Muscle layer of colon (tissue), 2 donors: ENCODE data around the gene HOXC9.

Source experiments
- H3K27ac ChIP-seq: one replicate; pipeline ENCODE4 v1.7.0; 2013; ENCODE audit warnings: low read depth, mild to moderate bottlenecking, low read length, moderate library complexity
- H3K27me3 ChIP-seq, 2 donors: one replicate each; pipeline ENCODE4 v1.7.0; 2013; ENCODE audit warnings: low read length in 2 of 2, mild to moderate bottlenecking in 2 of 2; ENCODE audit not compliant: insufficient read depth in 2 of 2, control insufficient read depth in 1 of 2
- H3K36me3 ChIP-seq: one replicate; pipeline ENCODE4 v1.7.0; 2013; ENCODE audit warnings: mild to moderate bottlenecking, low read length; ENCODE audit not compliant: insufficient read depth
- H3K4me1 ChIP-seq: one replicate; pipeline ENCODE4 v1.7.0; 2013; ENCODE audit warnings: mild to moderate bottlenecking, low read length; ENCODE audit not compliant: insufficient read depth
- H3K4me3 ChIP-seq, 2 donors: one replicate each; pipeline ENCODE4 v1.7.0; 2013; ENCODE audit warnings: low read length in 2 of 2, low read depth in 1 of 2, mild to moderate bottlenecking in 1 of 2, moderate library complexity in 1 of 2
- H3K9ac ChIP-seq: one replicate; pipeline ENCODE4 v1.7.0; 2013; ENCODE audit warnings: low read length
- H3K9me3 ChIP-seq: one replicate; pipeline ENCODE4 v1.7.0; 2013; ENCODE audit warnings: mild to moderate bottlenecking, low read length
- donor health status: abdominal sarcoma.
- donor health status: Adenocarcinoma of cecum.

HOXC9 gene

DNA sequence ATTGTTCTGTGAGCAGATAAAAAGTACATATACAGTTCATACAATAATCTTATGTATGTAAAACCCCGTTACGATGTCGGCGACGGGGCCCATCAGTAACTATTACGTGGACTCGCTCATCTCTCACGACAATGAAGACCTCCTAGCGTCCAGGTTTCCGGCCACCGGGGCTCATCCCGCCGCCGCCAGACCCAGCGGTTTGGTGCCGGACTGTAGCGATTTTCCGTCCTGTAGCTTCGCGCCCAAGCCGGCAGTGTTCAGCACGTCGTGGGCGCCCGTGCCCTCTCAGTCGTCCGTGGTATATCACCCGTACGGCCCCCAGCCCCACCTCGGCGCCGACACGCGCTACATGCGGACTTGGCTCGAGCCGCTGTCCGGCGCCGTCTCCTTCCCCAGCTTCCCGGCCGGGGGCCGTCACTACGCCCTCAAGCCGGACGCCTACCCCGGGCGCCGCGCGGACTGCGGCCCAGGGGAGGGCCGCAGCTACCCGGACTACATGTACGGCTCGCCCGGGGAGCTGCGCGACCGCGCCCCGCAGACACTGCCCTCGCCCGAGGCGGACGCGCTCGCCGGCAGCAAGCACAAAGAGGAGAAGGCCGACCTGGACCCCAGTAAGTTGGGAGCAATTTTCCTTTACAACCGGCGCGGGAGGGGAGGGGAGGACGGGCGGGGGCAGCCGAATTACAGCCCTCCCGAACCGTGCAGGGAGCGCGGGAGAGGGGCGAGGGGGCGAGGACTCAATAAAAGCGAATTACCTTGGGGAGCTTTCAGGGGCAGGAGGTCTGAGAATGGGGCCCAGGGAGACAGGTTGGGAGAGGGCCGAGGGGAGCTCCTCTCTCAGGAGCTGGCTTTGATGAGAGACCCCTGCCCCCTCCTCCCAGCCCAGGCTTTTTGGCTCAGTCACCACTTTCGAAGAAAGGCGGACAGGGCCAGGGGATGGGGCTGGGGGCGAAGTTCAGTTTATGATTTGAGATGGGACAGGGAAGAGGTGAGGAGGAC is at the start of gene HOXC9:
TSS of gene HOXC9 (plus strand) at position 46 of the 999 bp plus-strand sequence. CDS start at position 74, 28 bp downstream.
- H3K36me3 ChIP-seq: no peaks in the 10 kb centered on the region
- H3K4me1 ChIP-seq: peaks cover 15% of the 10 kb centered on the region
- H3K27me3 ChIP-seq: peaks cover 50 to 95% of the 10 kb centered on the region in 2 donors
- H3K9ac ChIP-seq: no peak within 1 kb of the TSS
- peak within 1 kb of the TSS; percentile 4 for H3K27ac ChIP-seq
- H3K9me3 ChIP-seq: no peaks in the 10 kb centered on the region
- H3K4me3 ChIP-seq: peak within 1 kb of the TSS; percentile 45 to 56

DNA sequence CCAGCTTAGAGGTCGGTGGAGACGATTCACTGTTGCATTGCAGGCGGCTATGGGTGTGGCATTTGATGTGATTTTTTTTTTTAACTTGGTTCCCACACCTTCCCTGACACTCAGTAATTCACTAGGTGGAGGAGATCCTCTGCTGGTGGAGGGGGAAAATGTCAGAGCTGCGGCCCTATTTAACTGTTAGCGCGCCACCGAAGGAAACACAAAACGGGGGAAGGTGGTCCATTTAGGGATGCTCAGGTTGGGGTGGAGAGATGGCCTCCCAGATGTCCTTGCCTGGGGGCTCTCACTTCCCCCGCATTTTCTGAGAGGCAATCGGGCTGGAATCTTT is 49.6 kb upstream of the HOXC9 start:
- no peak overlapping the region for H3K4me3 ChIP-seq
- H3K36me3 ChIP-seq: no peaks in the 10 kb centered on the region
- no peak overlapping the region for H3K27ac ChIP-seq
- H3K9ac ChIP-seq: no peak overlapping the region
- no peaks in the 10 kb centered on the region for H3K9me3 ChIP-seq
- peaks cover 6% of the 10 kb centered on the region for H3K4me1 ChIP-seq
- peaks cover 90 to 100% of the 10 kb centered on the region in 2 donors for H3K27me3 ChIP-seq

DNA sequence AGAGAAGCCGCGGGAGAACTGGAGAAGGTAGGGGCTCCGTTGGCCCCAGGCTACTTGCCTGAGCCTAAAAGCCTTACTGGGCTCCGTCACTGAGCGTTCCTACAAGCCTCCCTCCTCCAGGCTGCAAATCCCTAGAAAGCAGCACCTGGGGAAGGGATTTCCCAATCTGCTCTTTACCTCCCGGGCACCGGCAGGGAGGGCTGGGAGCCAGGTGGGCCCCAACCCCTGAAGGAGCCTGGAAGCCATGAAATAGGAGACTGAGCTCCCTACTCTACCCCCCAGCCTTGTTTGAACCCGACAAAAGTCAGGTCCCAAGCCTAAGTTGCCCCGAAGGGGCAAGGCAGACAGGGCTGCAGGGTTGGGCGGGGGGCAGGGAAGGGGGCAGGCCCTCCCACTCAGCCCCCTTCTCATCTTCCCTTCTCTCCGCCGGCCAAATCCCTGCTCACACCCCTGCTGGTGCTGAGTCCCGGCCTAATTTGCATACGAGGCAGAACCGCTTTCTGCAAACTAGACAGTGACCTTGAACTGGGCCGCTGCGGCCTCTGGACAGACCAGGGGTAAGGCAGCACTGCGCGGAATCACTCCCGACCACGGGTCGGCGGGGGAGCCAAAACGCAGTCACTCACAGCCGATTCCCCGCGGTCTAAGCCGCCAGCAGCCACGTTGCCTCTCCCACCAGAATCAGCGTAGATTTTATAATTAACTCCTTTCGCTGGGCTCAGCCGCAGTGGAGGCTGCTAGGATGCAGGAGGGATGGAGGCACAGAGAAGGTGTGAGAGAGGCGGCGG is 49.0 kb upstream of the HOXC9 start:
- Histone ChIP-seq H3K4me1 (peaks cover 6% of the 10 kb centered on the region), H3K36me3 (no peaks in the 10 kb centered on the region), H3K4me3 (no peak overlapping the region), H3K9ac (no peak overlapping the region), H3K27ac (no peak overlapping the region), H3K27me3 (peaks cover 90 to 100% of the 10 kb centered on the region in 2 donors), H3K9me3 (no peaks in the 10 kb centered on the region)

DNA sequence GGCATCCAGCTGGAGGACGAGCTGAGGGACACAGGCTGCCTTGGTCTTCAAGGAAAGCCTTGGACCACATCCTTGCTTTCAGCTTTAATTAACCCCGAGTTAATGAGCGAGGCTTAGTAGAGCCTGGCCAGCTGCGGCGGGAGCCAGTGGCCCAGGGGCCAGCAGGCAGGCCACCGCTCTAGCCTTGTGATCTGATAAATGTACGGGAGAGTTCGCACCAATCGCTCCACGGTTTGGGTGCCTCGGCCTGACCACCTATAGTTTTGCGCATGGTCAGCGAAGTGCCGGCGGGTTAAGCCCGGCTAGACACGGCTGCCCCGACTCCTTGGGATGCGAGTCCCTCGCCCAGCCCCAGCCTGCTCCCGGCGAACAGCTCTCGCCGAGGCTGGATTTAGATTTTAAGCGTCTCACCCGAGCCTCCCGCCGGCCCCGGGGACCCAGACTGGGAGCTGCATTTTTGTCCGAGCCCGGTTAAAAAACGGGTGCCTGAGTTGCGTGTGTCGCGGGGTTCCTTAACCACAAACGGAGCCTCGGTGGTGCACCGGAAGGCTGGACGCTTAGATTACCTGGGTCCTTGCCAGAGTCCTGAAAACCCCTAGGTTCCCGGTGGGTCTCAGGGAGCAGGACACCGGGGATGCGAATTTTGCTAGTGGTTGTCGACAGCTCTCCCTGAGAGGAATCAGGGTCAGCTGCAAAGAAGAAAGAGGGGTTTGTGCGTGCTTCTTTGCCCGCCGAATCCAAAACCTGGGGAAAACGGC is 48.2 kb upstream of the HOXC9 start:
- H3K4me3 ChIP-seq: no peak overlapping the region
- no peaks in the 10 kb centered on the region for H3K36me3 ChIP-seq
- no peak overlapping the region for H3K9ac ChIP-seq
- peaks cover 6% of the 10 kb centered on the region for H3K4me1 ChIP-seq
- H3K27me3 ChIP-seq: peaks cover 90 to 100% of the 10 kb centered on the region in 2 donors
- H3K9me3 ChIP-seq: no peaks in the 10 kb centered on the region
- H3K27ac ChIP-seq: no peak overlapping the region

DNA sequence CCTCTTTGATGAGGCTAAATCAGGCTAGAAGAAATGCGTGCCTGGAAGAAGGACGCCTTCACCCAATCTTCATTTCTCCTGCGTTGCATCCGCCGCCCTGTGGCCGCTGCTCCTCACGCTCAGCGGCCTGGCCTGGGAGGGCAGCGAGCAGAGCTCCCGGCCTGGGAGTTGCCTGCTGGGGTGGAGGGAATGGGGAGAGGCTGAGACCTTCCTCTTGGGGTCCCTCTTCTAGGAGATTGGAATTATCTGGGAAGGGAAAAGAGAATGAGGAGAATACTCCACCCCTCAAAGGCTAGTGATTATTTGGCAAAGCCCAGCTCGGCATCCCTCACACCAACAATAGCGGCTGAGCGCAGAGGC is 47.6 kb upstream of the HOXC9 start:
- Histone ChIP-seq H3K36me3 (no peaks in the 10 kb centered on the region), H3K4me1 (peaks cover 6% of the 10 kb centered on the region), H3K27ac (no peak overlapping the region), H3K9ac (no peak overlapping the region), H3K9me3 (no peaks in the 10 kb centered on the region), H3K4me3 (no peak overlapping the region), H3K27me3 (peaks cover 93 to 100% of the 10 kb centered on the region in 2 donors)

DNA sequence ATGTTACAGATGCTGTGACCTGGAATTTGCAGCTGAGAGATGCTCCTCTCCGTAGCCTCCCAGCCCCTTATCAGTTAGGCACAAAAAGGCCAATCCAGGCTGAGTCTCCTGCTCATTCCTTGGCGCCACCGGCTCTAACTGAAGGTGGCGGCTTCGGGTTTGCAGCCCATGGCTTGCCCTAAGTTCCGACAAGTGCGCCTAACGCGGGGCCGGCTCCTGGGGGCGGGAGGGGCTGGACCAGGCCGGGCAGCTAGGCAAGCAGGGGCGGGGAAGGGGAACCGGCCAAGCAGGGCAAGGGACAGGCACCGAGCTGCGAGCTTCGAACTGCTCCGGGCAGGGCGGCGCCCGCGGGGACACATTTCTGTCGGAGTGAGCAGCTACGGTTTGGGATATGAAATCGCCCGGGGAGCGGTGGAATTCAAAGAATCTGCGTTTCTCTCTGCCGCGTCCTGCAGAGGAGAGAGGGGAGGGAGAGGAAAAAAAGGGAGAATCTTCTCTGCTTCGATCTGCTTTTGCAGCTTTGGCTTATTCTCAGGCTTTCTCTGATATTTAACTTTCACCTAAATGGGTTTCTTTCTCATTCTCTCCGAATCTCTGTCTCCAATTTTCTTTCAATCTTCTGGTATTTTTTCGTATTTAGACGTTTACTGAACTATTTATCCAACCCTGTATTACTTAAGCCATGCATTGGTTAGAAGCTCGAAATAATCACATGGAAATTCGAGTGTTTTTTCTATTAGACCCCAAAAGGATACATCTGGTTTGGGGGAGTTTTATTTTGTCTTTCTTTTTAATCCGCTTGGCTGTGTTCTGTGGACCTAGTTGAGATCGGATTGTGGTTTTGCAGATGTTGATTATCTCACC is 46.9 kb upstream of the HOXC9 start:
- H3K4me1 ChIP-seq: peaks cover 6% of the 10 kb centered on the region
- no peaks in the 10 kb centered on the region for H3K9me3 ChIP-seq
- no peak overlapping the region for H3K4me3 ChIP-seq
- no peaks in the 10 kb centered on the region for H3K36me3 ChIP-seq
- no peak overlapping the region for H3K27ac ChIP-seq
- peaks cover 94 to 100% of the 10 kb centered on the region in 2 donors for H3K27me3 ChIP-seq
- no peak overlapping the region for H3K9ac ChIP-seq

DNA sequence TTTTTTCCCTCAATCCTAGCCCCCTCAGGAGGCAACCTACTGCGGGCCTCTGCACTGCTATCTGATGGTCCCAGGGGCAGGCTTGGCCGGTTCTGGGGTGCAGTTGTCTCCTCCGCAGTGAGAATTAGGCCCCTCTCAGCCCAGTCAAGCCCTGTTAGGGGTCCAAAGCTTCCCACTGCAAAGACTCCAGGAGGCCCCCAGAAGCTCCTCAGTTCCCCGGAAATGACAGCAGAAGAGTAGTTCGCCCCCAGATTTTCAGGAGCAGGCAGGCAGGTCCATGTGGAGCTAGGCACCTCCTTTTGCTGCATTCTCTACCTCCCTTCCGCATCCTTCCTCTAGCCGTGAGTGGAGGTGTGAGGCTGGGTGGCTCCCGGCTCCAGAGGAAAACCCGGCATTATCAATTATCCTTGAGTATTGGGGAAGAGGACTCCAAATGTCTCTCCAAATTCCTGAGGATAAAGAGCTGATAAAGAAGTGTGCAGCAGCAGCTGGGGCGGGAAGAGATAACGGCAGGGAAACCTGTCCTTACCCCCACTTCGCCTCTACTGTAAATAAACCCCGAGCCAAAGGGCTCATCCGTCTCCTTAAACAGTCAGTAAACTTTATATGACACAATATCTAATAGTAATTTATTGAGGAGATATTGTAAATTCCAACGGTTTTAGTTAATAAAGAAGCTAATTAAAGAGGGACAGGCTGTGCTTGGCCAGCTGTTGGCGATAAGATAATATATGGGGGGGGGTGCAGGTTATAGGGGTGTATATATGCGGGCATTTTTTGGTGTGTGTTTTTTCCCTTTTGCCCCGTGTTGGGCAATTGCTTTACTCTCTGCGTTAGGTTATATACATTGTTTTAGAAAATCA is 45.9 kb upstream of the HOXC9 start:
- Histone ChIP-seq H3K36me3 (no peaks in the 10 kb centered on the region), H3K4me3 (no peak overlapping the region), H3K27me3 (peaks cover 91 to 98% of the 10 kb centered on the region in 2 donors), H3K4me1 (peaks cover 6% of the 10 kb centered on the region), H3K9me3 (no peaks in the 10 kb centered on the region), H3K9ac (no peak overlapping the region), H3K27ac (no peak overlapping the region)

DNA sequence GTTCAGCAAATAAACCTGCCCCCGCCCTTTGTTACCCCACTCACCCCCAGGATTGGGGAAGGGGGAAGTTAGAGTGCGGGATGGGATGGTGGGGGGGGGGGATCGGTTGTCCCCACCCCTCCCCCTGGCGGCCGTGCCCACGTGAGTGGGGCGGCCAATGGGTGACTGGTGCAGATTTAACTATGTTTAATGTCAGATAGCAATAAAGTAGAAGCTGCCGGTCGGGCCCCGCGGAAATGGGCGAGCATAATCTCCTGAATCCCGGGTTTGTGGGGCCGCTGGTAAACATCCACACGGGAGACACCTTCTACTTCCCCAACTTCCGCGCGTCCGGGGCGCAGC is 45.3 kb upstream of the HOXC9 start, which contains the start of gene HOXC12:
TSS of gene HOXC12 (plus strand) at position 210 of the 342 bp plus-strand sequence. CDS start at position 237, 27 bp downstream.
- H3K36me3 ChIP-seq: no peaks in the 10 kb centered on the region
- peaks cover 92 to 98% of the 10 kb centered on the region in 2 donors for H3K27me3 ChIP-seq
- no peak within 1 kb of the TSS for H3K9ac ChIP-seq
- H3K4me1 ChIP-seq: peaks cover 6% of the 10 kb centered on the region
- no peak within 1 kb of the TSS for H3K27ac ChIP-seq
- no peaks in the 10 kb centered on the region for H3K9me3 ChIP-seq
- H3K4me3 ChIP-seq: no peak within 1 kb of the TSS

DNA sequence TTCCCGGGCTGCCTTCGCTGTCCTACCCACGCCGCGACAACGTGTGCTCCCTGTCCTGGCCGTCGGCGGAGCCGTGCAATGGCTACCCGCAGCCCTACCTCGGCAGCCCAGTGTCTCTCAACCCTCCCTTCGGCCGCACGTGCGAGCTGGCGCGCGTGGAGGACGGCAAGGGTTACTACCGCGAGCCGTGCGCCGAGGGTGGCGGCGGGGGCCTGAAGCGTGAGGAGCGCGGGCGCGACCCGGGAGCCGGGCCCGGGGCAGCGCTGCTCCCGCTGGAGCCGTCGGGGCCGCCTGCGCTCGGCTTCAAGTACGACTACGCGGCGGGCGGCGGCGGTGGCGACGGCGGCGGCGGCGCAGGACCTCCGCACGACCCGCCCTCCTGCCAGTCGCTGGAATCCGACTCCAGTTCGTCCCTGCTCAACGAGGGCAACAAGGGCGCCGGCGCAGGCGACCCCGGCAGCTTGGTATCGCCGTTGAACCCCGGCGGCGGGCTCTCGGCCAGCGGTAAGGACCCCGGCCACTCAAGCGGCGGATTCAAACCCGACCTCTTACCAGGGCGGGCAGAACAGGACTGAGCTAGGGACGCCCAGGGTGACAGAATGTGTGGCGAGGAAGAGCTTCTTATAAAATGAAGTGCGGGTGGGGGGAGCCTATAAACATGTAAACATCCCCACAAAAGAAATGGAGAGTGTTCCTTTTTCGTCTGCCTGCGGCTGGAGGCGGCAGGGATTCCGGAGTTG is 44.8 kb upstream of the HOXC9 start:
- no peaks in the 10 kb centered on the region for H3K36me3 ChIP-seq
- H3K4me3 ChIP-seq: no peak overlapping the region
- H3K27me3 ChIP-seq: peaks cover 94 to 98% of the 10 kb centered on the region in 2 donors
- peaks cover 6% of the 10 kb centered on the region for H3K4me1 ChIP-seq
- H3K9me3 ChIP-seq: no peaks in the 10 kb centered on the region
- no peak overlapping the region for H3K27ac ChIP-seq
- no peak overlapping the region for H3K9ac ChIP-seq
